Common myeloid progenitor, CD34-positive (primary cell): ENCODE results near the gene STAB2.
A peak's percentile ranks its signal among the peaks of the same experiment; 100 is the strongest.

Experiments used
- CTCF ChIA-PET: fragments of 350-600 bp; sonication (Branson Sonifier 250); formaldehyde crosslinking; loops from one replicate; lab custom pipeline; 2021; ENCODE audit warnings: antibody characterized with exemption; lab: Charles Lee
- POLR2A ChIA-PET: fragments of 350-600 bp; sonication (Branson Sonifier 250); formaldehyde crosslinking; loops from one replicate; lab custom pipeline; 2021; ENCODE audit warnings: antibody characterized with exemption; lab: Charles Lee
- DNase-seq, 3 donors: peaks; one replicate each; pipeline versions ENCODE4 v3.0.0 to v3.0.0-alpha.2; 2013
- H3K27ac ChIP-seq, 2 experiments: 1 replicate in 1 of 2; 2 replicates in 1 of 2; pipeline ENCODE4 v1.7.0; 2013; ENCODE audit warnings: inconsistent platforms in 2 of 2, low read length in 2 of 2, mild to moderate bottlenecking in 2 of 2, low read depth in 1 of 2, moderate library complexity in 1 of 2; ENCODE audit not compliant: severe bottlenecking in 2 of 2, insufficient read depth in 1 of 2, poor library complexity in 1 of 2
- H3K27me3 ChIP-seq, 5 experiments: replicated peaks in 2 of 5; 1 replicate in 3 of 5; 2 replicates in 2 of 5; pipeline versions ENCODE4 v1.6.1 to v1.7.0; 2013; ENCODE audit warnings: low read length in 4 of 5, mild to moderate bottlenecking in 2 of 5, moderate library complexity in 2 of 5, inconsistent platforms in 1 of 5; ENCODE audit not compliant: insufficient read depth in 5 of 5, control insufficient read depth in 4 of 5
- H3K36me3 ChIP-seq, 4 experiments: 1 replicate in 2 of 4; 2 replicates in 2 of 4; pipeline versions ENCODE4 v1.6.1 to v1.7.0; 2013; ENCODE audit warnings: low read length in 3 of 4, control low read depth in 1 of 4, mild to moderate bottlenecking in 1 of 4; ENCODE audit not compliant: control insufficient read depth in 4 of 4, insufficient read depth in 4 of 4
- H3K4me1 ChIP-seq, 4 experiments: 1 replicate in 3 of 4; 2 replicates in 1 of 4; pipeline versions ENCODE4 v1.6.1 to v1.7.1; 2013; ENCODE audit warnings: low read length in 3 of 4, mild to moderate bottlenecking in 3 of 4, control low read depth in 1 of 4, inconsistent platforms in 1 of 4, moderate library complexity in 1 of 4; ENCODE audit not compliant: control insufficient read depth in 4 of 4, insufficient read depth in 4 of 4; ENCODE audit errors: control extremely low read depth in 1 of 4
- H3K4me3 ChIP-seq, 7 experiments: 1 replicate in 4 of 7; 2 replicates in 3 of 7; pipeline versions ENCODE4 v1.5.1 to v1.7.0; 2013; ENCODE audit warnings: mild to moderate bottlenecking in 7 of 7, low read length in 6 of 7, moderate library complexity in 6 of 7, inconsistent platforms in 2 of 7, low read depth in 2 of 7, control low read depth in 1 of 7; ENCODE audit not compliant: insufficient read depth in 4 of 7, control insufficient read depth in 1 of 7; ENCODE audit errors: extremely low read depth in 1 of 7
- H3K9me3 ChIP-seq, 5 experiments: 1 replicate in 4 of 5; 2 replicates in 1 of 5; pipeline versions ENCODE4 v1.6.1 to v1.7.1; 2013; ENCODE audit warnings: low read length in 4 of 5, mild to moderate bottlenecking in 2 of 5, inconsistent platforms in 1 of 5, low read depth in 1 of 5, moderate library complexity in 1 of 5; ENCODE audit not compliant: control insufficient read depth in 4 of 5, insufficient read depth in 2 of 5; ENCODE audit errors: control extremely low read depth in 1 of 5
- WGBS: methylation state at CpG from one replicate; pipeline ENCODE4 v1.1.5; 2013; ENCODE audit not compliant: insufficient coverage; 5-methylcytosine and 5-hydroxymethylcytosine counted together

The STAB2 gene

DNA sequence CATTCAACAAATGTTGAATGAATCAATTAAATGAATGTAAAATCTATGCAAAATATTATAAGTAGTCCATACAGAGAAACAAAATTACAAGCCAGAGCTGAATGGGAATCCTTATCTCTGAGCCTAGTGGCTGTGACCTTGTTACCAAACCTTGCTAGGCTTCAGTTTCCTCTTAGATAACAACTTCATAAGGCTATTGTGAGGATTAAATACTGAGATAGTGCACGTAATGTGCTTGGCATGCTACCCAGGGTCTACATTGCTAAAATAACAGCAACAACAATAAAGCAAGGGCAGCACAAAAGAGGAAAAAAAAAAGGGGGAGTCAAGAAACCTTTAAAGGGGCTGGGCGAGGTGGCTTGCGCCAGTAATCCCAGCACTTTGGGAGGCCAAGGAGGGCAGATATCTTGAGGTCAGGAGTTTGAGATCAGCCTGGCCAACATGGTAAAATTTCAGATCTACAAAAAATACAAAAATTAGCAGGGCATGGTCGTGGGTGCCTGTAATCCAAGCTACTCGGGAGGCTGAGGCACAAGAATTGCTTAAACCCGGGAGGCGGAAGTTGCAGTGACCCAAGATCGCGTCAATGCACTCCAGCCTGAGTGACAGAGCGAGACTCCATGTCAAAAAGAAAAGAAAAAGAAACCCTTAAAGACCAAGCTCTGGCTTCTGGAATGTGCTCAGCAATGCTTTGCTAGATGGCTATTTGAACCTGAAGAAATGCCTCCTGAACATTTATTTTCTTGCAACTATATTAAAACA is 14.1 kb downstream of the STAB2 start:
- peaks cover 0 to 3% (median 0%) of the 10 kb centered on the region in 4 experiments for H3K4me1 ChIP-seq
- ChIA-PET CTCF (no interaction called here), POLR2A (no interaction called here)
- H3K27ac ChIP-seq = no peak overlapping the region
- H3K36me3 ChIP-seq = no peaks in the 10 kb centered on the region
- no peak overlapping the region for H3K4me3 ChIP-seq
- 91% methylated on average over 6 of the region's 10 CpGs for WGBS
- peaks cover 0 to 4% (median 0%) of the 10 kb centered on the region in 5 experiments for H3K9me3 ChIP-seq
- DNase-seq = peak in 1 of 3 donors; percentile 5
- H3K27me3 ChIP-seq = no peaks in the 10 kb centered on the region

DNA sequence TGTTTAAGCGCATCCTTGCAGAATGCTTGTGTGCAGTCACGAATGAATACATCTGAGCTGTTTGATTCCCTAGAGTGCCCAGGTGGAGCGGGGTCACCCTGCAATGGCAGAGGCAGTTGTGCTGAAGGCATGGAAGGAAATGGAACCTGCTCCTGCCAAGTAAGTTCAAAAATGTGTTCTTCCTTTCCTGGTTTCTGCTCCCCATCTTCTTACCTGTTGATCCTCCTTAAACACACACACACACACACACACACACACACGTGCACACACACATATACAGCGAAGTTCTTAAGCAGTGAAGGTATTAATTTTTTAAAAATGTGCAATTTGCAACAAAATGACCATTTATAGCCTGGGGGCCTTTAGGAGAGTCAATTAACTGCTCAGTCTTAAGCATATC is 33.3 kb downstream of the STAB2 start:
- WGBS = 100% methylated on average over 2 of the region's 5 CpGs

DNA sequence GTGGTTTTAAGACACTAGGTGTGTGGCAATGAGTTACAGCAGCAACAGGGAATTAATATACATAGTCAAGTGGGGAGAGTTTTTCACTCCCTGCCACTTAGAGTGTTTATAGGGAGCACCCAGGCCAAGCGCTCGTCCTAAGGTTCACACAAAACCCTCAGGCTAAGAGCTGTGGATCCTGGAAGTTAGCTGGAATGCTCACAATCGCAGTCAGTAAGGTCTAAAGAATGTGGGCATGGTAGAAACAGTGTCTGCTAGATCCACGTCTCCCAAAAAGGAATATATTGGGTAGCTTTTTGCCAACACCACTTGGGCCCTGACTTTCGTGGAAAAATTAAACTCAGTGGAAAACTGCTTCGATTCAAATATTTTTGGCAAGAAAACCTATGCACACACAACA is 36.6 kb downstream of the STAB2 start:
- DNase-seq = no peak
- CTCF ChIA-PET = no interaction called here
- POLR2A ChIA-PET = no interaction called here
- H3K4me1 ChIP-seq = no peaks in the 10 kb centered on the region
- WGBS = 97% methylated on average over 6 of the region's 6 CpGs
- no peaks in the 10 kb centered on the region for H3K9me3 ChIP-seq
- no peaks in the 10 kb centered on the region for H3K36me3 ChIP-seq
- no peak overlapping the region for H3K4me3 ChIP-seq
- peaks cover 0 to 6% (median 2%) of the 10 kb centered on the region in 5 experiments for H3K27me3 ChIP-seq
- no peak overlapping the region for H3K27ac ChIP-seq

More for the DNA sequence above, 33.3 kb downstream of the STAB2 start:
- peaks cover 0 to 5% (median 0%) of the 10 kb centered on the region in 5 experiments for H3K27me3 ChIP-seq
- no peaks in the 10 kb centered on the region for H3K9me3 ChIP-seq
- POLR2A ChIA-PET = no interaction called here
- no peak overlapping the region for H3K27ac ChIP-seq
- H3K4me3 ChIP-seq = no peak overlapping the region
- no peaks in the 10 kb centered on the region for H3K4me1 ChIP-seq
- CTCF ChIA-PET = no interaction called here
- DNase-seq = no peak
- H3K36me3 ChIP-seq = no peaks in the 10 kb centered on the region

DNA sequence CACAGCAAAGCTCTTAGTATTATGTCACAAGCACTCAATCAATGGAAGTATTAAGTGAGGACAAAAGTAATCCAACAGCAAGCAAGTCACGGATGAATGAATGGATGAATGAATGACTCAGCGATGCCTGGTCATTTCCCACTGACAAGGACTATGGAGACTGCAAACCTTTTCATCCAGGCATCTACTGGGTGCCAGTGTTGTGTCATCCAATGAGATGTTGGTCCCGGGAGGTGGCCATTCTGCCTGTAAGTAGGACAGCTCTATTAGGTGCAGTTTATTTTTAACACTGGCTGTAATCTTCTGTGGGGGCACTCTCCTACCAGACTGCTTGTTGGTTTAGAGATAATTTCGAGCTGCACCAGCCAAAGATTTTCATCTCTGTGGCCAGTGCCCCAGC is 39.4 kb downstream of the STAB2 start:
- H3K27ac ChIP-seq = no peak overlapping the region
- ChIA-PET CTCF (interaction anchor here (1.2 kb wide), 1 partner anchor 10 kb away, joined by 3 read pairs; no protein-coding TSS in a partner anchor), POLR2A (no interaction called here)
- peaks cover 0 to 13% (median 0%) of the 10 kb centered on the region in 5 experiments for H3K27me3 ChIP-seq
- H3K36me3 ChIP-seq = no peaks in the 10 kb centered on the region
- WGBS = 63% methylated on average over 3 of the region's 4 CpGs
- DNase-seq = peak in 1 of 3 donors; percentile 53
- peaks cover 0 to 2% (median 0%) of the 10 kb centered on the region in 5 experiments for H3K9me3 ChIP-seq
- no peaks in the 10 kb centered on the region for H3K4me1 ChIP-seq
- no peak overlapping the region for H3K4me3 ChIP-seq

DNA sequence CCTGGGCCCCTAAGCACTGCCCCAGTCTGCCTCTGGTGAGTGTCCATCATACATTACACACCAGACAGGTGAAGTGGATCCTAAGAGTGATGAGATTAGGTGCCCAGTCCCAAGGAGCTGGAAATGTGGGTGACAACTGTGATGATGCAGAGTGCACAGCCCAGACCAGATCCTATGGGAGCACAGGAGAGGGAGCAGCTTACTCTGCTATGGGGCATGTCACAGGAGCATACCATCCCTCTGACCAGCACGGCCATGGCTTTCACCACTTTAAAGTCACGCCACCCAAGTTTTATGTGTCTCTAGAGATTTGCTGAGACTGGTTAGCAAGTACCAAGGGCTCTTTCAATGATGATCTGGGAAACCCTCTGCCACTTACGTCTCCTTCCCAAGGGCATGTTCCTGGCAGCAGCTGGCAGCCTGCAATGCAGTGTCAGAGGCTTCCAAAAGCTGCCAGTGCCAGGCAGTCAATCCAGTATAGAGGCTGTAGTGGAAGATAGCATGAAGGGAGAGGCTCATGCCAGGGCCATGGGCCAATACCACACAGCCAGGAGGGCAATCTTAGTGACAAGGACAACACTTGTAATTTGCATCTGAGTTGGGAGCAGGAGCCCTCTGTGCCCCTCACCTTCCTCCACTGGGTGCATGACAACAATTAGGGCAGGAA is 40.2 kb downstream of the STAB2 start:
- no peak for DNase-seq
- Histone ChIP-seq H3K27ac (no peak overlapping the region), H3K4me3 (no peak overlapping the region), H3K27me3 (peaks cover 0 to 20% (median 0%) of the 10 kb centered on the region in 5 experiments), H3K36me3 (no peaks in the 10 kb centered on the region), H3K9me3 (peaks cover 0 to 7% (median 5%) of the 10 kb centered on the region in 5 experiments), H3K4me1 (no peaks in the 10 kb centered on the region)
- CTCF ChIA-PET = no interaction called here
- 100% methylated on average over 1 of the region's 3 CpGs for whole genome bisulfite sequencing
- POLR2A ChIA-PET = no interaction called here

DNA sequence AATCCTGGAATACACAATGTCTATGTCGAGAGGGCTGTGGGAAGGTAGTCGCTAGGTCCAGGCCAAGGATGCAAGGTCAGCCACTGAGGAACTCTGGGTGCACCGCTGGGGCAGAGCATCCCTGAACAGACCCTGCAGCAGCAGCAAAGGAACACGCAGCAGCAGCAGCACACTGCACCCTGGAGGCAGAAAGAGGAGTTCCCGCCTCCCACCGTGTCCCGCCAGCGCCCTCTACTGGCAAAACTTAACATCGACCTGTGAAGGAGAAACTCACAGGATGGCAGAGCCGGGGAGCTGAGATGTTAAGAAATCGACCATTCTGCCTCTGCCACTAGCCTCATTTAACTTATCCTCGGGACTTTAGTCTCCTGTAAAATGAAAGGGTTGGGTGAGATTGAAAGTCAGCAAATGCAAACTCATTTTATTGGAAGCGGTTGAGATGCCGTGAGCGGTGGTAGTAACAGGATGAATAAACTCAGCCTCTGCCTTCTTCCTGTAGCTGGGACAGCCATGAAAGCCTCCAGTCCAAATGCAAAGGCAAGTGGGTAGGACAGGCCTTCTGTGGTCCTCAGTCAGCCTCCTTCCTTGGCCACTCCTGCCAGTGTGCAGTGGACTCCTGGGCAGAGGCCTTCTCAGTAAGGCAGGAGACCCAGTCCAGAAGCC is 45.6 kb downstream of the STAB2 start:
- no peaks in the 10 kb centered on the region for H3K36me3 ChIP-seq
- H3K4me1 ChIP-seq = no peaks in the 10 kb centered on the region
- H3K9me3 ChIP-seq = peaks cover 0 to 26% (median 15%) of the 10 kb centered on the region in 5 experiments
- ChIA-PET POLR2A (no interaction called here), CTCF (interaction anchor here (0.9 to 1.0 kb wide), 3 partner anchors 10 to 50 kb away, joined by 3 read pairs; no protein-coding TSS in a partner anchor)
- no peak overlapping the region for H3K4me3 ChIP-seq
- no peak overlapping the region for H3K27ac ChIP-seq
- peak; percentile 37 to 58 (median 55) for DNase-seq
- peaks cover 0 to 26% (median 2%) of the 10 kb centered on the region in 5 experiments for H3K27me3 ChIP-seq
- 50% methylated on average over 9 of the region's 15 CpGs for WGBS
